ENCODE results near the gene CTNND2.

CTNND2 gene

DNA sequence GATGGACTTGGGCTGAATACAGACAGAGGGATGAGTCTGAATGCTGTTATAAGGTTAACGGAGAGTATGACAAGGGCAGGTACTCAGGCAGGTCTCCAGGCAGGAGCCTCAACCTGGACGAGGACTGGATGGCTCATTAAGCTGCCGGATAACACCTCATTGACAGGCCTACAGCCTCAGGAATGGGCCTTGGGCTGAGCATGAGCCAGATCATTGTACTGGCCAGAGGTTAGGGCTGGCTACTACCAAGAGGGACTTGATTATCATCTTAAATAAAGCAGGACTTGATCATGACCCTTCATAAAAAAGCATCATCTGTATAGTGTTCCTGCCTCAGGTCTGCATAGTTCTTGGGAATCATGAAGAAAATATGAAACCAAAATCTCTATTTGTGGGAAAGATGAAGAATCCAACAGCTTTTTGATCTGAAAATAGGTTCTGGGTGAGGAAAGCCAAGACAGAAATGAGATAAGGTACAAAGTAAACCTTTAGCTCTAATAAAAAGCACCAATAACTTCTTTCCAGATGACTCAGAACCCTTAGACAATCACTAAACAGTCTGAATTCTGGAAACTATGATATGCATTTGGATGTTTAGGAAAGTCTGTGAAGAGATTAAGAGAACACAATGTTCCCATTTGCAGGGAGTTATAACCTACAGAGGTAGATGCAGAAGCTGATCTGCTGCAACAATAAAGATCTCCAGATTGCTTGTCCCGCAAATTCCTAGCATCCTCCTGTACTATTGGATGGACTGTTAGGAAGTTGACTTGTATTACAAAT, 343.1 kb downstream of the CTNND2 start:
- TF ChIP-seq, protein P1, sequence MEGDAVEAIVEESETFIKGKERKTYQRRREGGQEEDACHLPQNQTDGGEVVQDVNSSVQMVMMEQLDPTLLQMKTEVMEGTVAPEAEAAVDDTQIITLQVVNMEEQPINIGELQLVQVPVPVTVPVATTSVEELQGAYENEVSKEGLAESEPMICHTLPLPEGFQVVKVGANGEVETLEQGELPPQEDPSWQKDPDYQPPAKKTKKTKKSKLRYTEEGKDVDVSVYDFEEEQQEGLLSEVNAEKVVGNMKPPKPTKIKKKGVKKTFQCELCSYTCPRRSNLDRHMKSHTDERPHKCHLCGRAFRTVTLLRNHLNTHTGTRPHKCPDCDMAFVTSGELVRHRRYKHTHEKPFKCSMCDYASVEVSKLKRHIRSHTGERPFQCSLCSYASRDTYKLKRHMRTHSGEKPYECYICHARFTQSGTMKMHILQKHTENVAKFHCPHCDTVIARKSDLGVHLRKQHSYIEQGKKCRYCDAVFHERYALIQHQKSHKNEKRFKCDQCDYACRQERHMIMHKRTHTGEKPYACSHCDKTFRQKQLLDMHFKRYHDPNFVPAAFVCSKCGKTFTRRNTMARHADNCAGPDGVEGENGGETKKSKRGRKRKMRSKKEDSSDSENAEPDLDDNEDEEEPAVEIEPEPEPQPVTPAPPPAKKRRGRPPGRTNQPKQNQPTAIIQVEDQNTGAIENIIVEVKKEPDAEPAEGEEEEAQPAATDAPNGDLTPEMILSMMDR (IDR thresholded peaks at IDR 0.05; ENCODE audit: low read depth, low read length) = no peak
- Histone ChIP-seq H3K9me3 (no peaks in the 10 kb centered on the region), H3K36me3 (no peaks in the 10 kb centered on the region), H3K27me3 (no peaks in the 10 kb centered on the region), H3K4me3 (ENCODE audit: low read depth, low read length) (no peak overlapping the region), H3K4me1 (no peaks in the 10 kb centered on the region)
- no peak for DNase-seq

DNA sequence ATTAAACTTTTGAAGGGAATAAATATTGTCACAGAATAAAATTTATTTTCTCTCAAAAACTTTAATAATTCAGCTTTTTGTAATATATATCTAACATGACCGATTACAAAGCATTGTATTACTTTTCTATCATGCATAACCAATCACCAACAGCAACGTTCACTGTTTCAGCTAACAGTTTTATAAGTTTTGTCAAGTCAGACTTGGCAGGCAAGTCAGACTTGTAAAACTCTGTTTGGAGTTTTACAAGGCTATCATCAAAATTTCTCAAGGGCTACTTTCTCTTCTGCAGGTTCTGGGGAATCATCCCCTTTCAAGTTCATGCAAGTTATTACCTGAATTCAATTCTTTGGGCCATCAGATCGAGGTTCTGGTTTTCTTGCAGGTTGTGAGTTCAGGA, 347.2 kb downstream of the CTNND2 start:
- Histone ChIP-seq H3K4me1 (no peaks in the 10 kb centered on the region), H3K27me3 (no peaks in the 10 kb centered on the region), H3K36me3 (no peaks in the 10 kb centered on the region), H3K9me3 (no peaks in the 10 kb centered on the region), H3K4me3 (ENCODE audit: low read depth, low read length) (no peak overlapping the region)
- TF ChIP-seq, protein P1 (IDR thresholded peaks at IDR 0.05; ENCODE audit: low read depth, low read length) = no peak
- DNase-seq = no peak

DNA sequence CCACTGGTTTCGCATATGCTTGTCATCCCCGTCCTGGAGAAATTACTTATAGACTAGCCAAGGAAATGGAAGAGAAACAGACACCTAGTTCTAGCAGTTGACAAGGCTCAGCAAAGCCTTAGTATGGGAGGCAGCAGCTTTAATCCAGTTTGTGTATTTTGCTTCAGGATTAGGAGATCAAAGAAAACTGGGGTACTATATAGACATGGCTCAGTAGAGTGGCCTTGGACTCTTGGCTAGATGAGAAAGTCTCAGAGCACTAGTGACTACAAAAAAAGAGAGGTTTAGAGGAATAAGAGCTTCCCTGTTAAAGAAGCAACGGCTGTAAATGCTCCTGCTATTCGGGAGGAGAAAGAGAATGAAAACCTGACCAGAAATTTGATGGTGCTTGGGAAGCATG, 349.1 kb downstream of the CTNND2 start:
- H3K9me3 ChIP-seq = no peaks in the 10 kb centered on the region
- no peaks in the 10 kb centered on the region for H3K36me3 ChIP-seq
- H3K4me1 ChIP-seq = no peaks in the 10 kb centered on the region
- TF ChIP-seq, protein P1 (IDR thresholded peaks at IDR 0.05; ENCODE audit: low read depth, low read length) = no peak
- no peak for DNase-seq
- no peaks in the 10 kb centered on the region for H3K27me3 ChIP-seq
- H3K4me3 ChIP-seq (ENCODE audit: low read depth, low read length) = no peak overlapping the region

DNA sequence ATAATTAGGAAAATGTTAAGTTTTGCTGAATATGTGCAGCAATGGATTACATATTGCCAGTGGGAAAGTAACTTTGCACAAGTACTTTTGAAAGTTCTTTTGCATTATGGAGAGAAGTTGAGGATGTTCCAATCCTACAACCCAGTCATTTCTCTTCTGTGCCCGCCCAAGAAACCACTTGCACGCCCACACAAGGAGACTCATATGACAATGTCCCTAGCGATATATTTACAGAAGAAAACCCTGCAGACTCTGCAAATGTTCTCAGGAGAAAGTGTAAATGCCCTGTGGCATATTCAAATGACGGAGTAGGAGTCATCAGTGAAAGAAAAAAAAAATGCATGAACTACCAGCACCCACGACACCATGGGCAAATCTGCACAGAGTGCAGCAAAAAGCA, 356.5 kb downstream of the CTNND2 start:
- H3K4me3 ChIP-seq (ENCODE audit: low read depth, low read length) = no peak overlapping the region
- no peaks in the 10 kb centered on the region for H3K4me1 ChIP-seq
- TF ChIP-seq, protein P1 (IDR thresholded peaks at IDR 0.05; ENCODE audit: low read depth, low read length) = no peak
- no peaks in the 10 kb centered on the region for H3K36me3 ChIP-seq
- no peaks in the 10 kb centered on the region; the same call in 1 of the 2 replicates for H3K9me3 ChIP-seq
- no peak for DNase-seq
- no peaks in the 10 kb centered on the region for H3K27me3 ChIP-seq

DNA sequence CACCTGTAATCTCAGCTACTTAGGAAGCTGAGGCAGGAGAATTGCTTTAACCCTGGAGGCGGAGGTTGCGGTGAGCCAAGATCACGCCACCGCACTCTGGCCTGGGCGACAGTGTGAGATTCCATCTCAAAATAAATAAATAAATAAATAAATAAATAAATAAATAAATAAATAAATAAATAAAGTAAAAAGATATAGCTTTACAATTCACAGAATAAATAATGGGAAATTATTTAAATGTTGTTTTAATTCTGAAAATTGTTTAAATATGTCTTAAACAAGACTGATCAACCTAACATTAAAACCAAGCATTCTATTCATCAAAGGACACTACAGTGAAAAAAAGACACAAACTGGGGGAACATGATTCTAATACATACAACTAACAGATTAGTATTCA, 357.1 kb downstream of the CTNND2 start:
- no peaks in the 10 kb centered on the region for H3K36me3 ChIP-seq
- H3K4me1 ChIP-seq = no peaks in the 10 kb centered on the region
- TF ChIP-seq, protein P1 (IDR thresholded peaks at IDR 0.05; ENCODE audit: low read depth, low read length) = no peak
- no peaks in the 10 kb centered on the region for H3K27me3 ChIP-seq
- no peak overlapping the region for H3K4me3 ChIP-seq (ENCODE audit: low read depth, low read length)
- no peaks in the 10 kb centered on the region; the same call in 1 of the 2 replicates for H3K9me3 ChIP-seq
- DNase-seq = no peak

DNA sequence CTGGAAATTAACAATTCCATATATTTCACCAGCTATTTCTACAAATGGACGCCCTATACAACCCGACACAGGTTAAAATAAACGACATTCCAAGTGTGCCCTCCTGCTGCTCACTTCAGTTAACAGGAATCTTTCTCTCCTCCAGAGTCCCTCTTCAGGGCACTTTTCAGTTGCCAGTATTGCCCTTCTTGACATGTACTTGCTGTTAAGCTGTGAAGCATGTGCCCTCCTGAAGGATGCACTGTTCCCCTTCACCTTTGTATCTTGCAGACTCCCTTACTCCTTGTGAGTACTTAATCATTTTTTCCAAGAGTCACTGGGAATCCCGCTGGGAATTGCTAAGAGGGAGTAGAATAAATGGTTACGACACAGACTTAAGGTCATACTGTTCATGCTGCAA, 364.1 kb downstream of the CTNND2 start:
- H3K27me3 ChIP-seq = no peaks in the 10 kb centered on the region
- no peaks in the 10 kb centered on the region for H3K36me3 ChIP-seq
- TF ChIP-seq, protein P1 (IDR thresholded peaks at IDR 0.05; ENCODE audit: low read depth, low read length) = no peak
- DNase-seq = no peak
- no peak overlapping the region for H3K4me3 ChIP-seq (ENCODE audit: low read depth, low read length)
- H3K4me1 ChIP-seq = no peaks in the 10 kb centered on the region
- no peaks in the 10 kb centered on the region; the same call in 1 of the 2 replicates for H3K9me3 ChIP-seq
